Body of pancreas (tissue), 4 donors: Measurements from ENCODE around the gene MAGEA9B. TPM values are rescaled to one million over a fixed set of nuclear protein-coding genes. Genes with fewer than 3 reads are reported as not detected.
"Not testable (repeated sequence)": the region's sequence is repeated elsewhere in the genome, so short reads cannot be mapped to it uniquely, and the experiment has no call there.

ENCODE experiments used
- ATAC-seq: fragments of 150-250 bp; one replicate; pipeline ENCODE4 v1.9.1; 2016
- DNase-seq, 4 donors: peaks; one replicate each; pipeline ENCODE4 v3.0.0-alpha.2; 2019
- H3K27ac ChIP-seq, 4 donors: fragments of 200-600 bp; sonication (generic); 1 replicate in 3 of 4; 2 replicates in 1 of 4; pipeline versions ENCODE4 v1.5.1 to v1.6.1; 2016 to 2019; ENCODE audit warnings: mild to moderate bottlenecking in 1 of 4, mixed read lengths in 1 of 4, moderate library complexity in 1 of 4
- H3K27me3 ChIP-seq, 2 donors: fragments of 200-600 bp; sonication (generic); one replicate each; pipeline ENCODE4 v1.6.0; 2016; ENCODE audit warnings: mild to moderate bottlenecking in 1 of 2
- H3K36me3 ChIP-seq, 2 donors: fragments of 200-600 bp; sonication (generic); replicated peaks in 1 of 2; 2 replicates each; pipeline ENCODE4 v1.5.1; 2016; ENCODE audit warnings: low read depth in 2 of 2; ENCODE audit not compliant: insufficient read depth in 1 of 2
- H3K4me1 ChIP-seq: fragments of 200-600 bp; sonication (generic); one replicate; pipeline ENCODE4 v1.6.0; 2016
- H3K4me3 ChIP-seq, 2 donors: fragments of 200-600 bp; sonication (generic); 1 replicate in 1 of 2; 2 replicates in 1 of 2; pipeline ENCODE4 v1.5.1; 2016 to 2019
- H3K9me3 ChIP-seq, 3 donors: fragments of 200-600 bp; sonication (generic); 1 replicate in 2 of 3; 2 replicates in 1 of 3; pipeline ENCODE4 v1.5.1; 2016
- POLR2A ChIP-seq, 3 donors: fragments of 450-650 bp; IDR thresholded peaks; one replicate each; pipeline ENCODE4 v1.6.1; 2016; ENCODE audit warnings: antibody characterized with exemption in 3 of 3, mild to moderate bottlenecking in 2 of 3
- WGBS, 2 donors: methylation state at CpG; one replicate each; pipeline ENCODE4 v1.1.5; 2017; 5-methylcytosine and 5-hydroxymethylcytosine counted together
- intact Hi-C: fragments of 100-400 bp; cut with DNase I; formaldehyde crosslinking; loops from one replicate; pipeline ENCODE4 v1.15.1; 2023
- total RNA-seq, 2 donors: library from RNA; depleted of rRNA; stranded (reverse); fragments of >200 nt; gene quantifications; one replicate each; pipeline ENCODE4 v1.1.0, GENCODE V29; 2016
- TF ChIP-seq, protein P1 (sequence below), 7 experiments: fragments of 450-650 bp in 4 of 7; fragments of 200-600 bp in 3 of 7; sonication (generic) in 3 of 7; IDR thresholded peaks; one replicate each; pipeline ENCODE4 v1.5.1; 2016 to 2019; ENCODE audit warnings: antibody characterized with exemption in 7 of 7

Gene MAGEA9B
- total RNA-seq, 2 donors from 2014 or later: not detected

DNA sequence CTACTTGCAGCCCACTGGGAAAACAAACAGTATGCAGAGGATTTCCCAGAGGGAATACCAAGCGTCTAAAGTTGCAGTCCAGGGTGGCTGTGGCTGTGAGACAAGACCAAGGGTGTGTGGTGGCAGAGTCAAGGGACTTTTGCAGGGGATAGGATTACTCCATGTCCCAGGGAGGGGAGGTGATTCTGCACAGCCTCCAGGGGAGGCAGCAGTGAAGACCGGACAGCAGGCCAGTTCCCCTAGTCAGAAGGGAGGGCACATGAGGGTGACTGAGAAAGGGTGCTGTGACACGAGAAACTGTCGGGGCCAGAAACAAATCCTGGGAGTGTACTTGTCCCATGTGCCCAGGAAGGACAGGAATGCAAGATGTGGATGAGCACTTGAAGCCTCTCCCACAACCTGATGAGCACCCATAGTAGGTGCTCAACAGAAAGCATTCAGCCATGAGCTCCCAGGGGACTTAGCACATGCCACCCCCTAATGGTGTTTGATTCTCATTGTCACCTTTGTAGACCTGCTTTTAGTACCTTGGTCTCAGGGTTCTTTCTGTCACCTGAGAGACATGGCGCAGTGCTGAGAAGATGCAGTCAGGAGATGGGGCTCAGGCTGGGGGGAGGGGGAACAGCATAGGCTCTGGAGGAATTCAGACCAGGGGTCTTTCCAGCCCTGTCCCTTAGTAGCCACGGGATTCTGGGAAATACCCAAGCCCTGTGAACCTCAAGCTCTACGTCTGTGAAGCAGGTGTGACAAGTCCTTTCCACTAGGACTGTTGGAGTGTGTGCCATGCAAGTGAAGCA lies 19.4 kb downstream of the MAGEA9B start:
- DNase-seq (no peak), ATAC-seq (no peak)
- Histone ChIP-seq H3K9me3 (no peaks in the 10 kb centered on the region), H3K36me3 (no peaks in the 10 kb centered on the region), H3K4me3 (no peak overlapping the region), H3K4me1 (no peaks in the 10 kb centered on the region), H3K27me3 (no peaks in the 10 kb centered on the region), H3K27ac (no peak overlapping the region)
- intact Hi-C loops: no loop called here
- TF ChIP-seq POLR2A (IDR thresholded peaks at IDR 0.05): no peak
- TF ChIP-seq, protein P1, sequence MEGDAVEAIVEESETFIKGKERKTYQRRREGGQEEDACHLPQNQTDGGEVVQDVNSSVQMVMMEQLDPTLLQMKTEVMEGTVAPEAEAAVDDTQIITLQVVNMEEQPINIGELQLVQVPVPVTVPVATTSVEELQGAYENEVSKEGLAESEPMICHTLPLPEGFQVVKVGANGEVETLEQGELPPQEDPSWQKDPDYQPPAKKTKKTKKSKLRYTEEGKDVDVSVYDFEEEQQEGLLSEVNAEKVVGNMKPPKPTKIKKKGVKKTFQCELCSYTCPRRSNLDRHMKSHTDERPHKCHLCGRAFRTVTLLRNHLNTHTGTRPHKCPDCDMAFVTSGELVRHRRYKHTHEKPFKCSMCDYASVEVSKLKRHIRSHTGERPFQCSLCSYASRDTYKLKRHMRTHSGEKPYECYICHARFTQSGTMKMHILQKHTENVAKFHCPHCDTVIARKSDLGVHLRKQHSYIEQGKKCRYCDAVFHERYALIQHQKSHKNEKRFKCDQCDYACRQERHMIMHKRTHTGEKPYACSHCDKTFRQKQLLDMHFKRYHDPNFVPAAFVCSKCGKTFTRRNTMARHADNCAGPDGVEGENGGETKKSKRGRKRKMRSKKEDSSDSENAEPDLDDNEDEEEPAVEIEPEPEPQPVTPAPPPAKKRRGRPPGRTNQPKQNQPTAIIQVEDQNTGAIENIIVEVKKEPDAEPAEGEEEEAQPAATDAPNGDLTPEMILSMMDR (IDR thresholded peaks at IDR 0.05): no peak
- 44 to 68% methylated on average over 1 to 7 of the region's 7 CpGs for WGBS, 2 donors

GRCh38 chrX:149563359-149563758 lies 23.9 kb downstream of the MAGEA9B start:
- WGBS, 2 donors: 83 to 97% methylated on average over 3 to 4 of the region's 4 CpGs
- H3K27ac ChIP-seq: no peak overlapping the region
- no peaks in the 10 kb centered on the region for H3K9me3 ChIP-seq
- H3K4me1 ChIP-seq: no peaks in the 10 kb centered on the region
- ATAC-seq (no peak), DNase-seq (no peak)
- no peaks in the 10 kb centered on the region for H3K36me3 ChIP-seq
- no peak overlapping the region for H3K4me3 ChIP-seq
- no peaks in the 10 kb centered on the region for H3K27me3 ChIP-seq
- TF ChIP-seq, protein P1 (IDR thresholded peaks at IDR 0.05): no peak
- TF ChIP-seq POLR2A (IDR thresholded peaks at IDR 0.05): no peak
- intact Hi-C loops: no loop called here

DNA sequence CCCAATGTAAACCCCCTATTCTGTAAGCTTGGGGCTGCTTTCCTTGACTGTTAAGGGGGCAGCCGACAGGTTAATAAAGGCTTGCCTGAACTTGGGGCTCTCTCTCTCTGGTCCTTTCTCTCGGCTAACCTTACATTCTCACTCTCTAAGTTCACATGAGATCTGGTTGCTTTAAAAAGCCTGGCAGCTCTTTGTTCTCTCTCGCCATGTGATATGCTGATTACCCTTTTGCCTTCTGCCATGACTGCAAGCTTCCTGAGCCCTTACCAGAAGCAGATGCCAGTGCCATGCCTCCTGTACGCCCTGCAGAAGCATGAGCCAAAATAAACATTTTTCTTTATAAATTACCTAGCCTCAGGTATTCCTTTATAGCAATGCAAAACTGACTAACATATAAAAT lies 32.0 kb downstream of the MAGEA9B start:
- DNase-seq, H3K27me3 ChIP-seq, ATAC-seq, H3K36me3 ChIP-seq, H3K9me3 ChIP-seq, H3K27ac ChIP-seq, H3K4me3 ChIP-seq, intact Hi-C loops, H3K4me1 ChIP-seq: not testable (repeated sequence)
- no CpG with 5 or more reads among the region's 4 CpGs for WGBS, 2 donors

DNA sequence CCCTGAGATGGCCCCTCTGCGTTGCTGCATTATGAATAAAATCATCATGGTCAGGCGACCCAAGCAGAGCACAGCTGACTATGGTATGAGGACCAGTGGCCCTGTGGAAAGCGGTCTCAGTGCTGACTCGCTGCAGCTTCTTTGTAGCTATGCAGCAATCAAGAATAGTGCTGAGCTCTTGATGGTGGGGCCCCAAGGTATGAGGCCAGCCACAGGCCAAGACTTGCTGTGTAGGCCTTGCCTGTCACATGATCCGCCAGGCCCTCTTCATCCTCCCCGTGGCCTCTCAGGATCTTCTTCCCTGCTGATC lies 35.4 kb downstream of the MAGEA9B start:
- H3K27me3 ChIP-seq, intact Hi-C loops, ATAC-seq, H3K36me3 ChIP-seq, DNase-seq, H3K9me3 ChIP-seq, H3K4me3 ChIP-seq, H3K27ac ChIP-seq, H3K4me1 ChIP-seq: not testable (repeated sequence)
- no CpG with 5 or more reads among the region's 6 CpGs for WGBS, 2 donors

- H3K27me3 ChIP-seq, ATAC-seq, DNase-seq, H3K4me3 ChIP-seq, H3K4me1 ChIP-seq, H3K9me3 ChIP-seq, H3K27ac ChIP-seq, H3K36me3 ChIP-seq, intact Hi-C loops: not testable (repeated sequence)
- no CpG with 5 or more reads among the region's 4 CpGs for WGBS, 2 donors
Measured at GRCh38 chrX:149551245-149551938, 35.9 kb downstream of the MAGEA9B start.

DNA sequence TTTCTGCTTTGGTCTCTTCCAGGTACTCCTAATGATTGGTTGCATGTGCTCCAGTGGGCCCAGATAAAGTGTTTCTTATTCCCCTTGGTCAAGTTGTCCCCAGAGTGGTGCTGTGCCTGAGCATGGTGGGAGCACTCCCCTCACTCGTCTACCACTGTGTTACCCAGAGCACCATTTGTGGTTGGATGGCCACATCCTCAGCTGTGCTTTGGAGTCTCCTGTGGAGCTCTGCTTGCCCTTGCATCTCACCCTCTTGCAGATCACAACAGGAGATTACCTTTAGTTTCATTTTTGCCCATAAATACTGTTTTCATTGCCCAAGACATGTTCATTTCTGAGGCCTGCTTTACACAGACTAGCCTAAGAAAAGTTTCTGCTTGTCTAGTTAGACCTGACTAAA lies 36.8 kb downstream of the MAGEA9B start:
- not testable (repeated sequence) for ATAC-seq, H3K27ac ChIP-seq
- whole genome bisulfite sequencing, 2 donors: 60% methylated on average over 1 of the region's 1 CpG; no CpG with 5 or more reads in 1 of the 2 donors

GRCh38 chrX:149549701-149550100 lies 37.6 kb downstream of the MAGEA9B start, which contains the start of gene HSFX3:
Gene HSFX3 (minus strand): TSS chrX:149549924. CDS start chrX:149549852, 72 bp downstream.
- ATAC-seq, intact Hi-C loops: not testable (repeated sequence)

More for the DNA sequence above, 36.8 kb downstream of the MAGEA9B start:
- H3K4me1 ChIP-seq, DNase-seq, H3K4me3 ChIP-seq, H3K36me3 ChIP-seq, intact Hi-C loops, H3K9me3 ChIP-seq, H3K27me3 ChIP-seq: not testable (repeated sequence)

GRCh38 chrX:149547782-149548181 lies 39.5 kb downstream of the MAGEA9B start:
- DNase-seq, intact Hi-C loops, H3K27me3 ChIP-seq, H3K4me1 ChIP-seq, ATAC-seq, H3K36me3 ChIP-seq, H3K9me3 ChIP-seq, H3K27ac ChIP-seq, H3K4me3 ChIP-seq: not testable (repeated sequence)
- no CpG with 5 or more reads among the region's 3 CpGs for WGBS, 2 donors

More at GRCh38 chrX:149549701-149550100, 37.6 kb downstream of the MAGEA9B start, which contains the start of gene HSFX3:
- not testable (repeated sequence) for H3K36me3 ChIP-seq, H3K4me3 ChIP-seq, H3K9me3 ChIP-seq, H3K27ac ChIP-seq, H3K27me3 ChIP-seq, DNase-seq, H3K4me1 ChIP-seq
- no CpG with 5 or more reads among the region's 6 CpGs for WGBS, 2 donors

DNA sequence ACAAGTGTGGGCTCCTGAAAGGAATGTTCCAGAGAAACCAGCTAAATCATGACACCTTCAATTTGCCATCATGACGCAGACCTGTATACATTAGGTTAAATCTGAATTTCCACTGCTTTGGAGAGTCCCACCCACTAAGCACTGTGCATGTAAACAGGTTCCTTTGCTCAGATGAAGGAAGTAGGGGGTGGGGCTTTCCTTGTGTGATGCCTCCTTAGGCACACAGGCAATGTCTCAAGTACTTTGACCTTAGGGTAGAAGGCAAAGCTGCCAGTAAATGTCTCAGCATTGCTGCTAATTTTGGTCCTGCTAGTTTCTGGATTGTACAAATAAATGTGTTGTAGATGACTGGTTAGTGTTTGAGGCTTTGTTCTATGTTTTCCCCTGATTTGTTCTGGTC lies 40.3 kb downstream of the MAGEA9B start:
- intact Hi-C loops, H3K9me3 ChIP-seq: not testable (repeated sequence)
- 83% methylated on average over 1 of the region's 1 CpG; no CpG with 5 or more reads in 1 of the 2 donors for WGBS, 2 donors

More for the DNA sequence above, 40.3 kb downstream of the MAGEA9B start:
- not testable (repeated sequence) for H3K27me3 ChIP-seq, DNase-seq, H3K4me3 ChIP-seq, H3K27ac ChIP-seq, ATAC-seq, H3K4me1 ChIP-seq, H3K36me3 ChIP-seq
